WI38 (cell line): ENCODE results near the gene EIF3J.

ENCODE experiments used
- H3K4me3 ChIP-seq: 2 replicates; pipeline ENCODE4 v1.5.1; 2011; ENCODE audit warnings: low read depth, mild to moderate bottlenecking, control low read depth, low read length
- TF ChIP-seq, protein P1 (sequence below): IDR thresholded peaks from 2 replicates; pipeline ENCODE4 v1.5.1; 2012; ENCODE audit warnings: low read depth, mild to moderate bottlenecking, control low read depth, low read length

The EIF3J gene

DNA sequence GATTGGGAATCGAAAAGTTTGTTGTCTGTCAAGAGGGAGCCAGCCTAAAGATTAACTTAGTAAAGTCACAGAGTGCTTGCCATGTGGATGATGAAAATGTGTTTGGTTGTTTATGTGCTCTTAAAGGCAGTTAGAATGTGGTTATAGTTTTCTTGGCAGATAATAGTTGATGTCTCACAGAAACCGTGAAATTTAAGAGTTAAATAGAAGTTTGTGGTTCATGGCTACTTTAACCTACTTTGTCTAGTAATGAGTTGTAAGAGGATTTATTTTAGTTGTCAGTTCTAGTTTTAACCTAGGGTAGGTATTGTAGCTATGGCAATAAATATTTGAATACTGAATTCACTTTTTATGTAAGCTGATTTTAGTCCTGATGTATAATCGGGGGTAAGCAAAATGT is 36.4 kb upstream of the EIF3J start:
- TF ChIP-seq, protein P1, sequence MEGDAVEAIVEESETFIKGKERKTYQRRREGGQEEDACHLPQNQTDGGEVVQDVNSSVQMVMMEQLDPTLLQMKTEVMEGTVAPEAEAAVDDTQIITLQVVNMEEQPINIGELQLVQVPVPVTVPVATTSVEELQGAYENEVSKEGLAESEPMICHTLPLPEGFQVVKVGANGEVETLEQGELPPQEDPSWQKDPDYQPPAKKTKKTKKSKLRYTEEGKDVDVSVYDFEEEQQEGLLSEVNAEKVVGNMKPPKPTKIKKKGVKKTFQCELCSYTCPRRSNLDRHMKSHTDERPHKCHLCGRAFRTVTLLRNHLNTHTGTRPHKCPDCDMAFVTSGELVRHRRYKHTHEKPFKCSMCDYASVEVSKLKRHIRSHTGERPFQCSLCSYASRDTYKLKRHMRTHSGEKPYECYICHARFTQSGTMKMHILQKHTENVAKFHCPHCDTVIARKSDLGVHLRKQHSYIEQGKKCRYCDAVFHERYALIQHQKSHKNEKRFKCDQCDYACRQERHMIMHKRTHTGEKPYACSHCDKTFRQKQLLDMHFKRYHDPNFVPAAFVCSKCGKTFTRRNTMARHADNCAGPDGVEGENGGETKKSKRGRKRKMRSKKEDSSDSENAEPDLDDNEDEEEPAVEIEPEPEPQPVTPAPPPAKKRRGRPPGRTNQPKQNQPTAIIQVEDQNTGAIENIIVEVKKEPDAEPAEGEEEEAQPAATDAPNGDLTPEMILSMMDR, result no peak
- no peak overlapping the region for H3K4me3 ChIP-seq

DNA sequence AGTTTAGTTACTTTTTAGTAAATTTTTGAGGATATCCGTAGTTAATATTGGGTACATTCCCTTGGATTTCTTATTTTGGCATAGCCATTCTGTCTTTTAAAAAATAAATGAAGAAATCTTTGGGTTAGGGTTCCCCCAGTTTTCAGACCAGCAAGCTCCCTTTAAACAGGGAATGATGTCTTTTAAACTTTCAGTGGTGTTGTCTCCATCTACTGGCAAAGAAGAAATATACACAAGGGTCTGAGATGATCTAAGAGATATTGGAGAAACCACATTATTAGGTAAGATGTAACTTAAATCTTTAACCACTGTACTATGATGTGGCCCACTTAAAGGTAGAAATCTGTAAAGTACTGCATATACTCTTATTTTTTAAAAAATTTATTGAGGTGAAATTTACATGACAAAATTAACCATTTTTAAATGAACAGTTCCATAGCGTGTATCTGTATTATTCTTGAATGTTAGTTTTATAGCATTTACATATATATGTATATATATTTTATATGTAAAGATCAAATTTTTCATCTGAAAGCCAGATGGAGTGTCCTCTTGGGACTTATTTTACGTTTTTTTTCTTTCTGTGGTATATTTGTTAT is 35.1 kb upstream of the EIF3J start:
- H3K4me3 ChIP-seq, result no peak overlapping the region
- TF ChIP-seq, protein P1, result peak; percentile 36; the same call in 1 of the 2 replicates

DNA sequence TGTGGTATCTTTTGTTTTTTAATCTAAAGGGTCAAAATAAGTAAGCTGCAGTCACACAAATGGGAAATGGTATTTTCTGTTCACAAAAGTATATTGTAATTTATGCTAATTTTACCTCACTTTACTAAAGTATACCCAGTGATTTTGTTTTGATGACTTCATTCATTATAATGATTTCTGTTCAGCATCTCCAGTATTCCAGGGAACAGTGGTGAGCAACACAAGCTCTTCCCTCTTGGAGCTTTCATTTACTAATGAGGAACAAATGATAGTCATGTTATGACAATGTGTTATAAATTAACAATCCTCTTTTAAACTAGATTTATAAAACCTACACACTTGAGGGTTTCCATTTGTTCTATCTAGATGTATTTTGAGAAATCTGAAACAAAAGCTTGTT is 20.5 kb upstream of the EIF3J start:
- no peak overlapping the region for H3K4me3 ChIP-seq
- TF ChIP-seq, protein P1, result no peak

DNA sequence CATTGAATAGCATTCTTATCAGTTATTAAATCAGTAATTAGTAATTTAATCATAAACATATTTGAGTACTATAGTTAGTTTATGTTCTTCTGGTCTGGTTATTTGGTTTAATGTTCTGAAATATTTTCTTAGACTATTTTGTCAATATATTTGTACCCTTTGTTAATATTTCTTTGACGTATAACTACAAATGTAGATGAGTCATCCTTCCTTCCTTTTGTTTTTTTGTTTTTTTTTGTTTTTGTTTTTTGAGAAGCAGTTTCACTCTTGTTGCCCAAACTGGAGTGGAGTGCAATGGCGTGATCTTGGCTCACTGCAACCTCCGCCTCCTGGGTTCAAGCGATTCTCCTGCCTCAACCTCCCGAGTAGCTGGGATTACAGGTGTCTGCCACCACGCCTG is 17.4 kb upstream of the EIF3J start:
- TF ChIP-seq, protein P1, result no peak

DNA sequence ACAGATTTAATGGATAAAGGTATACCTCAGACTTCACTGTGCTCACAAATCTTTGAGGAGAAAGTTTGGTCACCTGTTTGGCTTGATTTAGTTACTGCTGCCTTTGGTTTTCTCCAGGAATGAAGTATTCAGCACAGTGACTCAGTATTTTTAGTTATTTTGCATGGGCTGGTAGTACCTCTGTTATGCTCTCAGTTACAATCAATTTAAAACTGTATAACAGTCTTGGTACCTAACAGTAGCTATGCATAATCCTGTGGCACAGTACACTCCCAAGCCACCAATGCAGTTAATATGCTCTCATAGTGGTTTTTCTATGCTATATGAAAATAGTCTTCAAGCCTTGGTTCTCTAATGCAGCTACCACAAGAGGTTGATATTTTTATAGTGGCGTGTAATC is 11.9 kb upstream of the EIF3J start:
- H3K4me3 ChIP-seq, result no peak overlapping the region
- TF ChIP-seq, protein P1, result no peak

More for the DNA sequence above, 17.4 kb upstream of the EIF3J start:
- H3K4me3 ChIP-seq, result no peak overlapping the region

DNA sequence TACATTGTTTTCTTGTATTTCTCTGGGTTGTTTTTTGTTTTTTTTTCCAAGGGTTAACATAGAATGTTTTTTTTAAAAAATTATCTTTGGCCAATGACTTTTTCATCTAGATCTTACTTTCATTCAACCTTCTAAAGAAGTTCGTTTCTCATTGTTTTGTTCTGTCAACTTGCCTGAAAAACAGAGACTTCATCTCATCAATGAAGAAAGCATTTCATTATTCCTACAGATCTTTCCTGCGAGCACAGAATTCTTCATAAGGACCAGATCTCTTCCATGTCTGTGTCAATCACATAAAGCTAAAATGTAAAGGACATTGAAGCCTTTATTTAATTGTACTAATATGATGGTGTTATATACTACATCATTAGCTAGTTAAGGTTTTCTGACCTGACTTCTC is 9.7 kb upstream of the EIF3J start:
- no peak overlapping the region for H3K4me3 ChIP-seq
- TF ChIP-seq, protein P1, result no peak

DNA sequence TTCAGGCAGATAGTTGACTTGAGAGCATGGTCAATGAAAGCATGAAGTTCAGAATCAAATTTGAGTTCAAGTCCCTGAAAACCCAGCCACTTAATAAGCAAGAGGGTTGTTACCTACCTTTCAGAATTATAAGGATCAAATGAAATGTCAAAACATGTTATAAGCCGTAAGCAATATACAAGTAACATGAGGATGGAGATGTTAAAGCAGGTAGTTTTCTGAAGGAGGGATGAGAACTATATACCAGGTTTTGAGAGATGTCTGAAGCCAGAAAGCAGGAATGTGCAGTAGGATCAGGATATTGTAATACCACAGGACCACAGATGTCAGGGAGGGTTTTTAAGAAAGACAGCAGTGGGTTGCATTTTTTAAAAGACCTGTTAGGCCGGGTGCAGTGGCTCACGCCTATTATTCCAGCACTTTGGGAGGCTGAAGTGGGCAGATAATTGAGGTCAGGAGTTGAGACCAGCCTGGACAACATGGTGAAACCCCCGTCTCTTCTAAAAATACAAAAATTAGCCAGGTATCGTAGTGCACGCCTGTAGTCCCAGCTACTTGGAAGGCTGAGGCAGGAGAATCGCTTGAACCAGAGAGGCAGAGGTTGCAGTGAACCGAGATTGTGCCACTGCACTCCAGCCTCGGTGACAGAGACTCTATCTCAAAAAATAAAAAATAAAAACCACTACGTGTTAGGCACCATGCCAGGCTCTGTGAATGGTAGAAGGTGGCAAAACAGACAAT is 6.9 kb upstream of the EIF3J start:
- TF ChIP-seq, protein P1, result no peak
- H3K4me3 ChIP-seq, result no peak overlapping the region
